22Rv1 (cell line): Measurements from ENCODE around the gene MYCBPAP.

Experiments used
- ZFX ChIP-seq: fragments of 450-650 bp; IDR thresholded peaks from 2 replicates; pipeline ENCODE4 v1.6.1; 2017; ENCODE audit warnings: antibody characterized with exemption, borderline replicate concordance
- TF ChIP-seq, protein P1 (sequence below): fragments of 450-650 bp; IDR thresholded peaks from 2 replicates; pipeline ENCODE4 v1.5.1; 2017; ENCODE audit warnings: mild to moderate bottlenecking

- TF ChIP-seq, protein P1, sequence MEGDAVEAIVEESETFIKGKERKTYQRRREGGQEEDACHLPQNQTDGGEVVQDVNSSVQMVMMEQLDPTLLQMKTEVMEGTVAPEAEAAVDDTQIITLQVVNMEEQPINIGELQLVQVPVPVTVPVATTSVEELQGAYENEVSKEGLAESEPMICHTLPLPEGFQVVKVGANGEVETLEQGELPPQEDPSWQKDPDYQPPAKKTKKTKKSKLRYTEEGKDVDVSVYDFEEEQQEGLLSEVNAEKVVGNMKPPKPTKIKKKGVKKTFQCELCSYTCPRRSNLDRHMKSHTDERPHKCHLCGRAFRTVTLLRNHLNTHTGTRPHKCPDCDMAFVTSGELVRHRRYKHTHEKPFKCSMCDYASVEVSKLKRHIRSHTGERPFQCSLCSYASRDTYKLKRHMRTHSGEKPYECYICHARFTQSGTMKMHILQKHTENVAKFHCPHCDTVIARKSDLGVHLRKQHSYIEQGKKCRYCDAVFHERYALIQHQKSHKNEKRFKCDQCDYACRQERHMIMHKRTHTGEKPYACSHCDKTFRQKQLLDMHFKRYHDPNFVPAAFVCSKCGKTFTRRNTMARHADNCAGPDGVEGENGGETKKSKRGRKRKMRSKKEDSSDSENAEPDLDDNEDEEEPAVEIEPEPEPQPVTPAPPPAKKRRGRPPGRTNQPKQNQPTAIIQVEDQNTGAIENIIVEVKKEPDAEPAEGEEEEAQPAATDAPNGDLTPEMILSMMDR: no peak
- TF ChIP-seq ZFX: no peak
Measured at GRCh38 chr17:50534979-50535326, 26.7 kb downstream of the MYCBPAP start.
